Thoracic aorta (tissue), 2 donors: ENCODE measurements around the gene TBC1D1. TPM values are rescaled to one million over a fixed set of nuclear protein-coding genes. Genes with fewer than 3 reads are reported as not detected.

ENCODE experiments used
- ATAC-seq: fragments of 150-250 bp; one replicate; pipeline ENCODE4 v1.8.0; 2017; ENCODE audit warnings: low read depth; ENCODE audit not compliant: insufficient number of reproducible peaks, low FRiP score
- DNase-seq: peaks from one replicate; pipeline ENCODE4 v3.0.0-alpha.2; 2020; ENCODE audit warnings: low spot score
- H3K27ac ChIP-seq, 2 donors: fragments of 200-600 bp; sonication (generic); 1 replicate in 1 of 2; 2 replicates in 1 of 2; pipeline ENCODE4 v1.5.1; 2016; ENCODE audit warnings: mild to moderate bottlenecking in 2 of 2, moderate library complexity in 2 of 2
- H3K27me3 ChIP-seq: fragments of 200-600 bp; sonication (generic); replicated peaks from 2 replicates; pipeline ENCODE4 v1.6.0; 2016; ENCODE audit warnings: mild to moderate bottlenecking; ENCODE audit not compliant: insufficient read depth
- H3K36me3 ChIP-seq: fragments of 200-600 bp; sonication (generic); one replicate; pipeline ENCODE4 v1.5.1; 2016
- H3K4me1 ChIP-seq, 2 donors: fragments of 200-600 bp; sonication (generic); 1 replicate in 1 of 2; 2 replicates in 1 of 2; pipeline versions ENCODE4 v1.5.1 to v1.6.0; 2016; ENCODE audit warnings: low read depth in 2 of 2, mild to moderate bottlenecking in 1 of 2; ENCODE audit not compliant: control insufficient read depth in 1 of 2
- H3K4me3 ChIP-seq: fragments of 200-600 bp; sonication (generic); 2 replicates; pipeline ENCODE4 v1.5.1; 2016; ENCODE audit warnings: mild to moderate bottlenecking
- H3K9me3 ChIP-seq: fragments of 200-600 bp; sonication (generic); 2 replicates; pipeline ENCODE4 v1.5.1; 2016
- CTCF ChIP-seq: fragments of 200-600 bp; sonication (generic); IDR thresholded peaks from one replicate; pipeline ENCODE4 v1.5.1; 2019; ENCODE audit warnings: antibody characterized with exemption
- total RNA-seq, 2 donors: library from RNA; depleted of rRNA; stranded (reverse); fragments of >200 nt; gene quantifications; one replicate each; pipeline versions ENCODE4 v1.1.0 to v1.2.3, GENCODE V29; 2016

TBC1D1 gene
- total RNA-seq, 2 donors from 2014 or later = 152 to 206 TPM

DNA sequence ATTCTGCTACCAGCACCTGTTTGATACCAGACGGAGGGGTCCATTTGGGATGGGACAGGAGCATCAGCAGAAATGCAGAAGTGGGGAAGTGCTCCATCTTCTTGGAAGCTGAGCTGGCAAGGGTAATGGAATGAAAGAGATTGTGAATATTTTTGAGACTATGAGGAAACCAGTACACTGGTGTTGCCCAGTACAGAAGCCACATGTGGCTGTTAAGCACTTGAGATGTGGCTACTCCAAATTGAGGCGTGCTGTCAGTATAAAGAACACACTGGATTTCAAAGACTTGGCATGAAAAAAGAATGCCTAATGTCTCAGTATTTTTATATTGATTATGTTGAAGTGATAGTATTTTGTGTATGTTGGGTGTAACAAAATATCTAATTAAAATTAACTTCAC is 222.7 kb downstream of the TBC1D1 start:
- Histone ChIP-seq H3K9me3 (no peaks in the 10 kb centered on the region), H3K27me3 (no peaks in the 10 kb centered on the region), H3K4me3 (no peak overlapping the region), H3K4me1 (peaks cover 3 to 11% of the 10 kb centered on the region in 2 donors), H3K36me3 (peaks cover 17% of the 10 kb centered on the region), H3K27ac (no peak overlapping the region)
- ATAC-seq (no peak), DNase-seq (no peak)
- no peak for TF ChIP-seq CTCF

- H3K4me1 ChIP-seq = peaks cover 3 to 11% of the 10 kb centered on the region in 2 donors
- no peak overlapping the region for H3K27ac ChIP-seq
- H3K27me3 ChIP-seq = no peaks in the 10 kb centered on the region
- DNase-seq = no peak
- H3K36me3 ChIP-seq = peaks cover 17% of the 10 kb centered on the region
- no peak overlapping the region for H3K4me3 ChIP-seq
- TF ChIP-seq CTCF = no peak
- ATAC-seq = no peak
- H3K9me3 ChIP-seq = no peaks in the 10 kb centered on the region
Observed at GRCh38 chr4:38114386-38115150, 223.7 kb downstream of the TBC1D1 start.

DNA sequence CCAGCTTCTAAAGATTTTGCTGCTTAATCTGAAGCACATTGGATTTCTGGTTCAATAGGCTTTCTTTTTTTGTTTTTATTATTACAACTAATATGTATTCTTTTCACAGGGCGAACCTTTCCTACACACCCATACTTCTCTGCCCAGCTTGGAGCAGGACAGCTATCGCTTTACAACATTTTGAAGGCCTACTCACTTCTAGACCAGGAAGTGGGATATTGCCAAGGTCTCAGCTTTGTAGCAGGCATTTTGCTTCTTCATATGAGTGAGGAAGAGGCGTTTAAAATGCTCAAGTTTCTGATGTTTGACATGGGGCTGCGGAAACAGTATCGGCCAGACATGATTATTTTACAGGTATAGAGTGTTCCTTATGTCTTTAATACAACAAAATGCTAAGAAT is 224.7 kb downstream of the TBC1D1 start:
- Histone ChIP-seq H3K36me3 (peaks cover 18% of the 10 kb centered on the region), H3K27me3 (no peaks in the 10 kb centered on the region), H3K4me1 (peaks cover 3 to 17% of the 10 kb centered on the region in 2 donors), H3K27ac (no peak overlapping the region), H3K9me3 (no peaks in the 10 kb centered on the region), H3K4me3 (no peak overlapping the region)
- DNase-seq (no peak), ATAC-seq (no peak)
- TF ChIP-seq CTCF = no peak

DNA sequence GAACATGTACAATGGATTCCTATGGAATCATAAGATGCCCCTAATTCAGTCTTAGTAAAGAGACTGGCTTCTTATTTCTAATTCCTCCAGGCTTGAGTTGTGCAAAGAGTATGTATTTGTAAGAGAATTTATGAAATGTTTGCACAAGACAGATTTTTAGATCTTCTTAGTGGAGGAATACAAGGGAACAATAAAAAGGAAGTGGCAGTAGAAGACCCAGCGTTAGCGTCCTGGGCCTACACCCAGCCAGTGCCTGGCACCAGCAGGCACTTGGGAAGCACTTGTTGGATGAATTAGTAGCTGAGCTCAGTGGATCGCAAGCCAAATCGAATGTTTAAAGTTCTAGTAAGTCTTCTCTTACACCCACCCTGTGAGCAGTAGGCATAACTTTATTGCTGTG is 226.7 kb downstream of the TBC1D1 start:
- no peak overlapping the region for H3K4me3 ChIP-seq
- no peak for TF ChIP-seq CTCF
- peaks cover 3 to 17% of the 10 kb centered on the region in 2 donors for H3K4me1 ChIP-seq
- H3K27me3 ChIP-seq = no peaks in the 10 kb centered on the region
- DNase-seq = no peak
- no peaks in the 10 kb centered on the region for H3K9me3 ChIP-seq
- H3K27ac ChIP-seq = no peak overlapping the region
- peaks cover 26% of the 10 kb centered on the region for H3K36me3 ChIP-seq
- ATAC-seq = no peak

- DNase-seq (no peak), ATAC-seq (no peak)
- no peaks in the 10 kb centered on the region for H3K27me3 ChIP-seq
- H3K4me3 ChIP-seq = no peak overlapping the region
- no peak overlapping the region for H3K27ac ChIP-seq
- peaks cover 0 to 11% of the 10 kb centered on the region in 2 donors for H3K4me1 ChIP-seq
- no peaks in the 10 kb centered on the region for H3K9me3 ChIP-seq
- H3K36me3 ChIP-seq = peaks cover 32% of the 10 kb centered on the region
- TF ChIP-seq CTCF = no peak
Observed at GRCh38 chr4:38119668-38120385, 228.9 kb downstream of the TBC1D1 start.
